GM21786 (cell line): ENCODE results near the gene MEGF9.
A peak's percentile ranks its signal among the peaks of the same experiment; 100 is the strongest.

Experiments
- ATAC-seq: cut with Tn5 transposase; IDR thresholded peaks from one replicate; pipeline ENCODE4 v1.9.1; 2021; ENCODE audit not compliant: unreplicated experiment

The MEGF9 gene

DNA sequence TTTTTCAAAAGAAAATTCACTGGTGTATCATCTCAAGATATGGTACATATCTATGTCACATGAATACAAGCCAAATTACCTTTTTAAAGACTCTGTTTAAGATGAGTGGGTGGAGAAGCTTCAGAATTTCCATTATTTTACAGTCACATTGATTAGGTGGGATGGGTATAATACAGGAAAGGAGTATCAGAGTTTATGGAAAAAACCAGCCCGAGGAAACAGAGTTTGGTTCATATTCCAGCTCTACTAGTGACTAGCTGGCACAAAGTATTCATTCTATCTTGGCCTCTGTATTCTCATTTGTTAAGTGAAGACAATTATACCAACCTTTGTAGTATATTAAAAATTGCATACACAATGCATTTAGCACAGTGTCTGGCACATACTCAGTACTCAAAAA lies 87.8 kb downstream of the MEGF9 start:
- no peak for ATAC-seq

DNA sequence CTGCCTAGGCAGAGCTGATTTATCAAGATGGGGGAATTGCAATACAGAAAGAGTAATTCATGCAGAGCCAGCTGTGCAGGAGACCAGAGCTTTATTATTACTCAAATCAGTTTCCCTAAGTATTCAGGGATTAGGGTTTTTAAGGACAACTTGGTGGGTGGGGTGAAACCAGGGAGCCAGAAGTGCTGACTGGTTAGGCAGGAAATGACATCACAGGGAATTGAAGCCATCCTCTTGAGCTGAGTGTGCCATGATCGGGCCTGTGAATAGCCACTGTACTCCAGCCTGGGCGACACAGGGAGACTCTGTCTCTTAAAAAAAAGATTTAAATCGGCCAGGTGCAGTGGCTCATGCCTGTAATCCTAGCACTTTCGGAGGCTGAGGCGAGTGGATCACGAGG lies 89.0 kb downstream of the MEGF9 start:
- ATAC-seq, result no peak

DNA sequence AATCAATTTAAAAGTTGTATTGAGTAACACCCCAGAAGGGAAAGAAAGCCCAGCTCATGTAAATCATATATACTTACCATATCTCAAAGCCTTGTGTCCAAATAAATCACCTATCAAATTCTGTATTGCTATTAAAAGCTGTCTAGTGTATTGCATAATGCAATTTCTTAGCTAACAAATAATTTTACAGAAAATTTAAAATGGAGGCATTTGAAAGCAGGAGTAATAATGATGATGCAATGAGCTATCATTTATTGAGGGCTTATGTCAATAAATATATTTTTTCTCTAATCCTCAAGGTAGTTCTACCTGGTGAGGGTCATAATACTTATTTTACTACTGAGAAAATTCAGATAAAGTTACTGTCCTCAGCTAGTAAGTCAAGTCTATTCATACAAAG lies 91.5 kb downstream of the MEGF9 start:
- no peak for ATAC-seq

DNA sequence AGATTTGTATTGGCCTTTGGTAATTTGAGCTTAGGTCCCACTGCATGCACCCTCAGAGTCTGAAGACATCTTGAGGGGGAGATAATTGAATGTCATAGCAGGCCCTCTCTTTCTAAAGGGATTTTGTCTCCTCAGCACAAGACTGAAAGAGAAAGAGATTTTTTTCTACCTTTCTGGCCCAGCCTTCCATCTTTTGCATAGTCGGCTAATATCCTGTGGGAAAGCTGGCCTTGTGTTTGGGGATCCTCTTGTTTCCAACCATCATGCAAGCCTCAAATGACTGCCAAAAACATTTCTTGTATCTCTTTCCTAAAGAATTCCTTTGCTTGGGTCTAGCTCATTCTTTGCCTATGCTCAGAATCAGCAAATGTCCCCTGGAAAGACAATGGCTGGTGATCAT lies 92.3 kb downstream of the MEGF9 start:
- no peak for ATAC-seq

DNA sequence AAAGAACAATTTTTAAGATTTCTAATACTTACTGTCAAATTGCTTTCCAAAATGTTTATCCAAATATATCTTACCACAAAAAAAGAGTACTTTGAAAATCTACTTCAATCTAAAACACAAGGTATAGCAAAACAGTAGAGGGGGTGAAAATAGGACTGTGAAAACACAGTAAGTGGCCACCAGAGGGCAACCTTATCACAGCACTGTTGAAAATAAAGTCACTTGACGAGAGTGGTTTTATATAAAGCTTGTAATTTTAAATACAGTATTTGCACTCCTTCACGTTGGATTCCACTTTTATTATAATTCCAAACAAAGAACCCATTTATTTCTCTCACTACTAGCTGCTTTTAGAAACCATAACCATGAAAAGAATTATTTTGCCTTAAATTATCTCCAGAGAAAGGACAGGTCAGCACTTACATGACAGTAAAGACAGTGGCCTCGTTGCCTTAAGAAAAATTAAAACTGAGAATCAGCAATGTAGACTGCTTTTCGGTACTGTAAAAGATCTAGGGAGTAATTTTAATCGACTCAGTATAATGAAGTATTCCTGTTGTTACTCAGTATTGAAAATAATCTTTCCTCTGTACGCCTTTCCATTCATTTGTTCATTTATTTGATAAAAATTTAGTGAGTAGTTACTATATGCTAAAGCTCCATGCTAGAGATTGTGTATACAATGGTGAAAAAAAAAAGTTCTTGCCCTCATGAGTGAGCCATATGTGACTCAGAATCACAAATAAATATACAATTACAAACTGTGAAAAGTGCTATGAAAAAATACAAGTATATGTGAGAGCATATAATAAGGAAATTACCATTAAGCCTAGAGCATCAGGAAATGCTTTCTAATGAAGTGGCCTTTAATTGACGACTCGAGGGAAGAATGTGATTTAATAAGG lies 94.3 kb downstream of the MEGF9 start:
- ATAC-seq, result peak; percentile 58

DNA sequence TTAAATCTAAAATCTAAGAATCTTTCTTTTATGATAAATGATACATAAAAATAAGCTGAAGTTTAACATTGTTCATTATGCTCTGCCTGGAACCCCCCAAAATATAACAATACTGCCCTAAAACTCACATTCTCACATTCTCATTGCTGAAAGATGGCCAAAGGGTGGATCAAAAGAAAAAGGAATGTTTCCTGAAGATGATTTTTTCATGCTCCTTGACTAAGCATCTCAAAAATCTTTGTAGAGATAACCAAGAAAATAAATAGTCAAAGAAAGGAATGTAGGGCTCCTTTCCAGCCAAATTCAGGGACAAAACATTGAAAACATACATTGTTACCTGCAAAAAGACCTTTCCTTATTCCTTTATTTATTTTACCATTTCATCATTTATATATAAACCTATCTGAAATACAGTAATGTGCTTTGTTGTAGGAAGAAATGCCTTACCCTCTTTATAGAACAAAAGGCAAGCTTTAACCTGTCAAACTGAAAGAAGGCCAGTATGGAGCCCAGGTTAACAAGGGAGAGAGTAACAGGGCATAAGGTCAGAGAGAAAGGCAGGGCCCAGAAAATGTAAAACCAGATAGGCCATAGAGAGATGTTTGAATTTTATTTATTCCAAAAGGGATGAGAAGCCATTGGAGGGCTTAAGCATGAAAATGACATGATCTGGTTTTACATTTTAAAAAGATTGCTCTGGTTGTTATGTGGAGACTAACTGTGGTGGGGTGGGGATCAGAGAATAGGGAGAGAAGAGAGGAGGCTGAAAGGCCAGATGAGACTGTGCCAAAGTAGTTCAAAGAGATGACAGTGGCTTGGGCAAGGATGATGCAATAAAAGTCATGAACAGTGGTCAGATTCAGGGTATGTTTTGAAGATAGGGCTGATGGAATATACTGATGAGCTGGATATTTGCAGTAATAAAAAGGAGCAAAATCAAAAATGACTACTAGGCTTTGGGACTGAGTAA lies 97.0 kb downstream of the MEGF9 start:
- ATAC-seq, result no peak

DNA sequence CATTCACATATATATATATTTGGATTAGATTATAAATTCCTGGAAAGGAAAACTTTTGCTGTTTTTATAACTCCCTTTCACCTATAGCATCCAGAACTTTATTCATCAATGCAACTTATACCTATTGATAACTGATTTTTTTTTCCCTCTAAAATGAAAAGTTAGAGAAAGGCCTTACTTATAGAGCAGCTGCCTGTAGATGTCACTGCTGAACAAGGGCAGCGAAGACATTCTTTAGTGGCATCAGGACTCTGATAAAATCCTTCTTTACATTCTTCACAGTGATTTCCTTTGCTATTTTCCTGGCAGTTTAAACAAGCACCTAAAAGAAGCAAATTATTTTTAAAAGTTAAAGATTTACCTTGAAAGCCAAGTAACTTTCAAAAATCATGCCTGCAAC lies 102.1 kb downstream of the MEGF9 start:
- no peak for ATAC-seq

DNA sequence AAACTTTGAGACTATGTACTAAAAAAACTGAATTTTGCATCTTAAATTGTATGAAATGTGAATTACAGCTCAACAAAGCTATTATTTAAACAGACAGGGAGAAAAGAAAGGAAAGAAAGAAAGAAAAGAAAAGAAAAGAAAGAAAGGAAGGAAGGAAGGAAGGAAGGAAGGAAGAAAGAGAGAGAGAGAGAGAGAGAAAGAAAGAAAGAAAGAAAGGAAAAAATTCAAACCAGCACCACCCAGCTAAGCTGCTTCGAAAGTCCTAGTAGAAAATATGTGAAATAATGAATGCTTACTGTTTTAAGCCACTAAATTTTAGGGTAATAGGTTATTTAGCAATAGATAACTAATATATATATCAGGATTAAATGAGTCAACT lies 102.6 kb downstream of the MEGF9 start:
- no peak for ATAC-seq

DNA sequence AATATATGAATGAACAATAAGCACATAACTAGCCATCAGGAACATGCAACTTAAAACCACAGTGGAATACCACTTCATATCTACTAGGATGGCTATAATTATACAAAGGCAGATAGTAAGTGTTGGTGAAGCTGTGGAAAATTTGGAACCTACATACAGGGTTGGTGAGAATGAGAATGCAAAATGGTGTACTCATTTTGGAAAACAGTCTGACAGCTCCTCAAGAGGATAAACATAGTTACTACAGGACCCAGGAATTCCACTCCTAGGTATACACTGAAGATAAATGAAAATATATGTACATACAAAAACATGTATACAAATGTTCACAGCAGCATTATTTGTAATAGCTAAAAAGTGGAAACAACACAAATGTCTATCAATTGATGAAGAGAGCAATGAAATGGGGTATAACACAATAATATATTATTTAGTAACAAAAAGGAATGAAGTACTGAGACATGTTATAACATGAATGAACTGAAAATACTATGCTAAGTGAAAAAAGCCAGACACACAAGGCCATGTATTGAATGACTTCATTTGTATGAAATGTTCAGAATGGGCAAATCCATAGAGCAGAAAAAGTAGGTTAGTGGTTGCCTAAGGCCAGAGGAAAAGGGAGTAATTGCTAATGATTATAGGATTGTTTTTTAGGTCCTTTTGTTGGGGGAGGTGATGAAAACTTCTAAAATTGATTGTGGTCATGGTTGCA lies 103.1 kb downstream of the MEGF9 start:
- ATAC-seq, result no peak

DNA sequence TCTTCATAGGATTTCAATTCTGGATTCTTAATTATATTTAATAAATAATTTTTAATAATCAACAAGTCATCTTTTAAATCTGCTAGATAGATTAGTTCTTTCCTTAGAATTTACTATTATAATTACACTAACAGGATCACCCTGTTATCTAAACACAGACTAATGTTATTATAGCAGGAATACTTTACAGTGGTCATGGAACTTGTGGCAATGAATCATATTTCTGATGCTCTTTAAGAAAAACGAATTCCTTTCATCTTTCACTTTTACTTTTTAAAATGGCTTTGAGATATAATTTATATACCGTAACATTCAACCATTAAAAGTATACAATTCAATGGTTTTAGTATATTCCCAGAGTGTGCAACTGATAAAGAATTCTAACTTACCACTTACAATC lies 104.6 kb downstream of the MEGF9 start:
- ATAC-seq, result no peak

DNA sequence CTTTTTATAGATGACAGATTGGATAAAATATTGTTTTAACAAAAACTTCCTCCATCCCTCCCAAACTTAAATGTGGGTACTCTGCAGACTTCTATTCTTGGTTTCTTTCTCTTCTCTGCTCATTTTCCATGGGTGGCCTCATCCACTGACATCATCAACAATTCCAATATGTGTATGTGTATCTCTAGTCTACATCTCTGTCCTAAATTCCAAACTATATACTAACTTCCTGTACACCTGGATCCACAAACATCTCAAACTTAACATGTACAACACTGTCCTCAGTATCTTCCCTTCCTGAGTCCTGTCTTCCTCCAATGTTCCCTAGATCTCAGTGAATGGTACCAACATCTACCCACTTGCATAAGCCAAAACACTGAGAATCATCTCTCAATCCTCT lies 105.8 kb downstream of the MEGF9 start:
- no peak for ATAC-seq

DNA sequence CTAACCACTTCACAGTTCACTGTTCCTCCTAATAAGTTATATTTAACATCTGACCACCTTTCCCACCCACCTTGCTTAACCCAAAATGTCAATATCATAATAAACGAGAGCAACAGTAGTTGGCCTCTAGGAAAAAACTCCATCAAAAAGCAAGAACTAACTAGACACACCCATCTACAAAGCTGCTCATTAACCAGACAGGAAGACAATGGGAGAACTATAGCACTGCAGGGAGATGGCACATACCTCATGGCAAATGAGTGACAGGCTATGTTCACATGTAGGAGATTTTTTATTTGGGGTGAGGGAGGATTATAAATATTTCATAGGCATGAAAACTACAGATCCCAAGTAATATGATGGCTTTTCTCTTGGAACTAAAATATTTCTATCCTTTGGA lies 110.7 kb downstream of the MEGF9 start:
- ATAC-seq, result no peak

DNA sequence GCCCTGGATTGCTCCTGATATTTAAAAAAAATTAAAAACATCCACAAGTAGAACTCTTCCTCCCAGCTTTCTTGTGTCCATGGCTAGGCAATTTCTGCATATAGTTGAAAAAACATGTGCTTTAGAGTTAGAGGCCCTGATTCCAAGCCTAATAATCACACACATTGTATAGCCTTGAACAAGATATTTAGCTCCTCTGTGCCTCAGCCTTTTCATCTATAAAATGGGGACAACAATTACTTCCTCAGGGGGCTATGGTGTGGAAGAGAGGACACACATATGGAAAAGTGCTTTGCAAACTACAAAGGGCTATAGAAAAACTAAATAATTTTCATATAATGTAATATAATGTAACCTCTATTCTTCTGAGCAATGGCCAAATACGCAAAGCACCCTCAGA lies 111.3 kb downstream of the MEGF9 start:
- no peak for ATAC-seq

DNA sequence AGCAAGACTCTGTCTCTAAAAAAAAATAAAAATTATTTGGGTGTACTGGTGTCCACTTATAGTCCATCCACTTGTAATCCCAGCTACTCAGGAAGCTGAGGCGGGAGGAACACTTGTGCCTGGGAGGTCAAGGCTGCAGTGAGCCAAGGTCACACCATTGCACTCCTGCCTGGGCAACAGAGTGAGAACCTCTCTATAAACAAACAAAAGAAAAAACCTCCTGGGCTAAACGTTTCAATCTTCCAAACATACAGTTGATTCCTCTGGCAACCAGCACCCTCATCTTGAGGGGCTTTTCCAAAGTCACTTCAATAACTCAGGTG lies 120.4 kb downstream of the MEGF9 start:
- no peak for ATAC-seq

DNA sequence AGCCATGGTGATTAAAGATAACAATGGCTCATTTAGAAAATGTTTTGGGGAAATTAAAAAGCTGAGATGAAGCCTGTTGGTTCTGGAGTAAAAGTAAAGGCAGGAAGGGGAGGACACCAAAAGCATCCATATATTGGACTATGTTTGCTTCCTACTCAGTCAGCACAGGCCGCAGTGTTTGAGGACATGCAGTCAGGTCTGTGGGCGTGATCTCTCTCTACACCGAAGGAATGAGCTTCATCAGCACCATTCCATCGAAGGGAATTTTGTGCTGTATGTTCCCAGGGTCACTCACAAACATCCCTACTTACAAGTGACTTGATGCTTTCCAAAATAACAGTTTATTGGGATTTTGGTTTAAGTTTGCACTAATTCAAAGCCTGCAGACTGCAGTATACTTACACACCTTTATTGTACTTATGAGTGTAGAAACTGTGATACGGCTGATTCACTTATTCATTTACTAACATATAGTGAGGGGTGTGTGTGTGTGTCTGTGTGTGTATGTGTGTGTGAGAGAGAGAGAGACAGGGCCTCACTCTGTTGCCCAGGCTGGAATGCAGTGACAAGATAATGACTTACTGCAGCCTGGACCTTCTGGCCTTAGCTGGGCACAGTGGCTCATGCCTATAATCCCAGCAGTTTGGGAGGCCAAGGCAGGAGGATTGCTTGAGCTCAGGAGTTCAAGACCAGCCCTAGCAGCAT lies 120.9 kb downstream of the MEGF9 start:
- ATAC-seq, result no peak

DNA sequence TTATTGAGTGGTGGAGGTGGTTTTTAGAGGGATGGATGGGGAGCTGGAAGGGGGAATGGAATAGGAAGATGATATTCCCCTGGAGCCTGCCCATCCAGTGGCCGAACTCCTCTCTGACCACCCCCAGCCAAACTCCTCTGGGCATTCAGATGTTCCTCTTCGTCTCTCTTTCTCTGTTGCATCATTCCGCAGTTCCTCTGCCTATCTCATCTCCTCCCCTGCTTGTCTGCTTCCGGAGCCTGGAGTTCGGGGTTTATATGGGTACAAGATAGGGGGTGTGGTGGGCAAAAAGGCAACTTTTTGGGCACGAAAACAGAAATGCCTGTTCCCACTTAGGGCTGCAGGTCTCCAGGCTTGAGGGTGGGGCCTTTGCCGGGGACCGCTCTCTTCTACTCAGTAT lies 122.1 kb downstream of the MEGF9 start:
- no peak for ATAC-seq

DNA sequence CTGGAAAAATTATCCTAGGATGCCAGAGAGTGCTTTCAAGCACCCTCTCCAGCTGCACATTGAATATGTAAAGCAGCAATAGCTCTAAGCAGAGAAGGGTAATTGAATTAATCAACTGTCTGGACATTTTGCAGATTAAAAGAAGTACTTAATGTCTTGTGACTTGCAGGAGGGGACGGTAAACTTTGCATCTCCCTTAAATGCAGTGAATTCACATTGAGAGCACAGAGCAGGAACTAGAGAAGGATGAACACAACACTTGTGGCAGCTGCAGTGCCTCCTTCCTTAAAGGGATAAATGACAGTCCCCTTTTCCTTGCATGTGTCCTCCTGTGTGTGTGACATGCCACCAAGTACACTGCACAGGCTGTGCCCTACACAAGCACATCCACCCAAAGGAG lies 126.9 kb downstream of the MEGF9 start:
- no peak for ATAC-seq

DNA sequence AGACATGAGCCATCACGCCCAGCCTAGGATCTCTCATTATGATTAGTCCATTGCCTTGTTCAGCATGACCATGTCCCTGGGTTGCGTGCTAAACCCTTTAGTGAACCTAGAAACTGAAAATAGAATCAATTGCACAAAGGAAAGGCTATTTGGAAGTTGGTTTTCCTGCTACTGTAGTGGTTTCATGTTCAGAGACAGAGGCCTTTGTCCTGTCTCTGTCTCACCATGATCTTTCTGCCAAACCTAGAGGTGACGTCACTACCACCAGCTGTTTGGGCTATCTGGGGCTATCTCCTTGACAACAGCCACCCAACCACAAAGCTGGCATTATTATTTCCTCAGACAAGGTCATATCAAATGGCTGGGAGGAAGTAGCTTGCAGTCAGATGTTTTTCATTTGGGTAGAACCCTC lies 130.3 kb downstream of the MEGF9 start:
- peak; percentile 33 for ATAC-seq

DNA sequence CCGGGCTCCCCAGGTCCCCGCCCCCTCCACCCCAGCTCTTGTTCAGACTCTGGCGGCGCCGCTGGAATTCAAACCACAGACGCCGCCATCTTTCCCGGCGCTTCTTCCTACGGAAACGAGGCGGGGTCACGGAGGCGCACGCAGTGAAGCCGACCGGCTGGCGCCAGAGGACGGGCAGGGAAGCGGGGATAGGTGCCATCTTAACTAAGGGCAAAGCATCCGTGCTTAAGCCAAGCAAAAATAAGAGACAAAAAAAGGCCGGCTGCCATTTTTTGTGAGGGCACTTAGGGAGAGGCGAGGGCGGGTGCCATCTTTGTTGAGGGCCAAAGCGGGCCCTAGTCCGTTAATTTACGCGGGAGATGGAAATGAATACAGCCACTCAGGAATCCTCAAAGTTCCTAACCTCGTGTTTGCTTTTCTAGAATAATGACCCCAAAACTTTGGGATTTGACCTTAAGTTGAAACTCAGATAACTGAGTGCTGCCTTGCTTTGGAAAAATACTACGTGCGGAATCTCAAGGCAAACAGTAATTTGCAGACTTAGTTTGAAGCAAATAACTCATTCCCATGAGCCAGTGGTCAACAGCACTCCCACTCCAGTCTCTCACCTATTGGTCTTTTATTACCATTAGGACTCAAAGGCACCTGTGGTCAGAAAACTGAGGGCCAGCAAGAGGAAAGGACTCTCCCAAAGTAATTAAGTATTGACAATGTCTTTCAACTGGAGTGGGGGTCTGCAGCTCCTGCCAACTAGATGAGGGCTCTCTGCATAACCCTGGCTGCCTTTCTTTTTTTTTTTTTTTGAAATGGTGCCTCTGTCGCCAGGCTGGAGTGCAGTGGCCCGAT lies 134.0 kb downstream of the MEGF9 start, which contains the start of gene CDK5RAP2:
TSS of gene CDK5RAP2 (minus strand) at position 117 of the 846 bp plus-strand sequence. CDS start 189 bp downstream, outside the sequence.
- peak; percentile 94 for ATAC-seq
